C4-2B (cell line): Measurements from ENCODE around the gene MYO1G.

Source experiments
- H3K27ac ChIP-seq: fragments of 450-650 bp; 2 replicates; pipeline ENCODE4 v1.5.1; 2017
- ZFX ChIP-seq: fragments of 450-650 bp; IDR thresholded peaks from 2 replicates; pipeline ENCODE4 v1.6.1; 2017
- TF ChIP-seq, protein P1 (sequence below): fragments of 450-650 bp; conservative IDR thresholded peaks from 2 replicates; pipeline ENCODE4 v1.5.1; 2017; ENCODE audit warnings: mild to moderate bottlenecking

The MYO1G gene

DNA sequence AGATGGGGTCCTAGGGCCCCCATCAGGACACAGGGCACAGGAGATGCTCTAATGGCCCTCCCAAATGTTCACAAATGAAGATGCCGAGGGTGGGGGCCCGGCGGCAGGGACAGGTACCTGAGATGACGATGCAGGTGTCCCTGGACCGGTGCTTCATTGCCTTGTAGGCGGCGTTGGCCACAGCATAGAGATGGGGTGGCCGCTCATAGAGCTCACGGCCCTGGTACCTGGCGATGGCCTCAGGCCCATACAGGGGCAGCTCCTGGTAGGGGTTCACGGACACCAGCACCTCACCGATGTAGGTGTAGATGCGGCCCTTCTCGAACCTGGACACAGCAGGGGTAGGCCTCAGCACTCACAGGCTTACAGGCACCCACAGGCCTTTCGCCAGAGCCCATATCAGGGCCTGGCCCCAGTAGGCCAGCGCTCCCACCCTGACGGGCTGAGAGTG is 2.0 kb downstream of the MYO1G start:
- no peak for TF ChIP-seq ZFX
- TF ChIP-seq, protein P1, sequence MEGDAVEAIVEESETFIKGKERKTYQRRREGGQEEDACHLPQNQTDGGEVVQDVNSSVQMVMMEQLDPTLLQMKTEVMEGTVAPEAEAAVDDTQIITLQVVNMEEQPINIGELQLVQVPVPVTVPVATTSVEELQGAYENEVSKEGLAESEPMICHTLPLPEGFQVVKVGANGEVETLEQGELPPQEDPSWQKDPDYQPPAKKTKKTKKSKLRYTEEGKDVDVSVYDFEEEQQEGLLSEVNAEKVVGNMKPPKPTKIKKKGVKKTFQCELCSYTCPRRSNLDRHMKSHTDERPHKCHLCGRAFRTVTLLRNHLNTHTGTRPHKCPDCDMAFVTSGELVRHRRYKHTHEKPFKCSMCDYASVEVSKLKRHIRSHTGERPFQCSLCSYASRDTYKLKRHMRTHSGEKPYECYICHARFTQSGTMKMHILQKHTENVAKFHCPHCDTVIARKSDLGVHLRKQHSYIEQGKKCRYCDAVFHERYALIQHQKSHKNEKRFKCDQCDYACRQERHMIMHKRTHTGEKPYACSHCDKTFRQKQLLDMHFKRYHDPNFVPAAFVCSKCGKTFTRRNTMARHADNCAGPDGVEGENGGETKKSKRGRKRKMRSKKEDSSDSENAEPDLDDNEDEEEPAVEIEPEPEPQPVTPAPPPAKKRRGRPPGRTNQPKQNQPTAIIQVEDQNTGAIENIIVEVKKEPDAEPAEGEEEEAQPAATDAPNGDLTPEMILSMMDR: no peak

DNA sequence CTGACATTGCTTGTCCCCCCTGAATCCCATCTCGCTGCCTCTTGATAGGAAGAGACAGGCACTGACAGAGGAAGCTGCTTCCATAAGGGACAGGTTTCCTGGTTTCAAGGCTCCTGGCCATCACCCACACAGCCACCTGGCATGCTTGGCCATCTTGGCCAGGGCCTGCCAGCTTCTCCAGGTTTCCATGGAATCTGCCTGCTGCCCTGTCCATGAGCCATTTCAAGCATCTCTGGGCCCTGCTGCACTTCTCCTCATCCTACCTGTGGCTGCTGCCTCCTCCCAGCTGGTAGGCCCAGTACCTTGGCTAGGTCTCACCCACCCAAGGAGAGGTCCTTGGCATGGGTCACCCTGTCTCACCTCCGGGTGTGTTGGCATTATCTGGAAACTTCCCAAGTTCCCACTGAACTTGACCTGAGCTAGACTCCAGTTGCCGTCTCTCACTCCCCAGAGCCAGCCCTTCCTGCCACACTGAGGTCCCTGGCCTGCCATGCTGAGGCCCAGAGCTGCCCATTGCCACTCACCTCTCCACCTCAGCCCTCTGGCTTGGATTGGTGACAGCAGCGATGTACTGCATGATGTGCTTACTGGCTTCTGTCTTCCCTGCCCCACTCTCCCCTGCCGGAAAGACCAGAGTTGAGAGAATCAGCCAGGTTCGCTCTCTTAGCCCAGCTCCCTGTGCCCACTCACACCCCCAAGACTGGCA is 2.6 kb downstream of the MYO1G start:
- H3K27ac ChIP-seq: no peak overlapping the region
- no peak for TF ChIP-seq ZFX
- TF ChIP-seq, protein P1: no peak

More for the DNA sequence above, 2.0 kb downstream of the MYO1G start:
- H3K27ac ChIP-seq: no peak overlapping the region

DNA sequence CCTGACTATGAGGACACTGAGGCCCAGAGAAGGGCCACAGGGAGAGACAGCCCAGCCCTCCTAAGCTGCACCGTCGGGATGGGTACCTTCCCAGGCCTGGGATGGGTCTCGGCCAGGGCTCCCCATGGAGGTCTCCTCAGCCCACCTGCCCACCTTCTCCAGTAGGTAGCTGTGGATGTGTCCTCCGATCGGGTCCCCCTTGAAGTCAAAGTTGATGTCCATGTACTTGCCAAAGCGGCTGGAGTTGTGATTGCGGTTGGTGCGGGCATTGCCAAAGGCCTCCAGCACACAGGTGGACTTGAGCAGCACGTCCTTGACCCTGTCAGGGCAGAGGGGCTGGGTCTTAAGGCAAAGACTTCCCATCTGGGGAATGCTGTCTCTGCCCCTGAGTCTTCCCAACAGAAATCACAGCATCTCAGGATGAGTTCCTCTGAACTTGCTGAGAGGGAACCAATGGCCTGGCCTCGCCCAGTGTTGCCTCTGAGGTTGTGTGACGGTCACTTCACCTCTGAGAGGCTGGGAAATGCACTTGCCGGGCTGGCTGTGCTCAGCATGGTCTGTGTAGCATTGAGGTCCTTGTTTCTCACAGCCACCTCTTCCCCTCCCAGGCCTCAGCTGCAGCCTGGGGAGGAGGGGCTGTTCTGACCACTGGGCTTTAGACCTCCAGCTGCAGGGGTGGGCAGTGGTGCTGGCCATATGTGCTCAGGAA is 3.3 kb downstream of the MYO1G start:
- TF ChIP-seq, protein P1: no peak
- no peak for TF ChIP-seq ZFX

DNA sequence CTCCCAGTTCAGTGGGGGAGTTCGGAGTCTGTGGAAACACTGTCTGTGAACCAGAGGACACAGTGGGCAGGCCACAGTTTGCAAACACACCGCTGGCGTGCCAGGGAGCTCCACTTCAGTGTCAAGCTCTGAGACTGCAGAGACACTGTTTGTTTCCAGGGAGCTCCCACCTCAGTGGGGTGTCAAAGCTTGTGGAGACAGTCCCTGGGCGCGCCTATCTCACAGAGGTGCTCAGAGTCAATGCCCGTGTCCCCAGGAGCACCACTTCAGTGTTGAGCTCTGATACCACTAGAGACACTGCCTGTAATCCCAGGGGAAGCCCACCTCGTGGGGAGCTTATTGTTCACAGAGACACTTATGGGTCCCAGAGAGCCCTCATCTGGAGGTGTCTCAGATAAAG is 4.3 kb downstream of the MYO1G start:
- TF ChIP-seq, protein P1: no peak
- TF ChIP-seq ZFX: no peak
- H3K27ac ChIP-seq: no peak overlapping the region

More for the DNA sequence above, 3.3 kb downstream of the MYO1G start:
- H3K27ac ChIP-seq: no peak overlapping the region

DNA sequence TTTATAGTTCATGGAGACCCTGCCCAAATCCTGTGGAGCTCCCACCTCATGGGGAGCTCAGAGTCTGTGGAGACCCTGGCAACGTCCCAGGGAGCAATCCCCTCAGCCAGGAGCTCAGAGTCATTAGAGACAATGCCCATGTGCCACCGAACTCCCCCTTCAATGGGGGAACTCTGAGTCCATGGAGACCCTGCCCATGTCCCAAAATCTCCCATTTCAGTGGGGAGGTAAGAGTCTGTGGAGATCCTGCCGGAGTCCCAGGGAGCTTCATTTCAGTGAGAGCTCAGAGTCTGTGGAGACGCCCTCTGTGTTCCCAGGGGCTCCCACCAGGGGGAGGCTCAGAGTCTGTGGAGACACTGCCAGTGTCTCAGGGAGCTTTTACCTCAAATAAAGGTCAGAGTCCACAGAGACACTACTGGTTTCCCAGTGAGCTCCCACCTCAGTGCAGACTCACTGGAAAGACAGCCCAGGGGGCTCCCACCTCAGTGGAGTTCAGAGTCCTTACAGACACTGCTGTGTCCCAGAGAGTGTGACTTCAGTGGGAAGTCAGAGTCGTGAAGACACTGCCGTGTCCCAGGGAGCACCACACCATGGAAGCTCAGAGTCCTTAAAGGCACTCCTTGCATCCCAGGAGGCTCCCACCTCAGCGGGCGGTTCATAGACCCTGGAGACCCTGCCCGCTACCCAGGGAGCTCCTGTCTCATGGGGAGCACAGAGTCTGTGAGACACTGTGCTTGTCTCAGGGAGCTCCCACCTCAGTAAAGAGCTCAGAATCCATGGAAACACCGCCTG is 5.0 kb downstream of the MYO1G start:
- no peak overlapping the region for H3K27ac ChIP-seq

DNA sequence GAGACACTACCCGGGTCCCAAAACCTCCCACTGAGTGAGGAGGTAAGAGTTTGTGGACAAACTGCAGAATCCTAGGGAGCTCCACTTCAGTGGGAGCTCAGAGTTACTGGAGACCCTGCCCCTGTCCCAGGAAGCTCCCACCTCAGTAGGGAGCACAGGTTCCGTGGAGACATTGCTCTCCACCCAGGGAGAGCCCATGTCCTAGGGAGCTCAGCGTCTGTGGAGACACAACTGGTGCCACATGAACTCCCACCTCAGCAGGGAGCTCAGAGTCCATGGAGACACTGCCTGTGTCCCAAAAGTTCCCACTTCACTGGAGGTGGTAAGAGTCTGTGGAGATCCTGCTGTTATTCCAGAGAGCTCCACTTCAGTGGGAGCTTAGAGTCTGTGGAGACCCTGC is 6.3 kb downstream of the MYO1G start:
- no peak overlapping the region for H3K27ac ChIP-seq
- TF ChIP-seq, protein P1: no peak
- no peak for TF ChIP-seq ZFX

More for the DNA sequence above, 5.0 kb downstream of the MYO1G start:
- no peak for TF ChIP-seq ZFX
- TF ChIP-seq, protein P1: no peak; the same call in 1 of the 2 replicates
